Osteoblast (primary cell): Measurements from ENCODE around the gene DHRSX. TPM values are rescaled to one million over a fixed set of nuclear protein-coding genes. Genes with fewer than 3 reads are reported as not detected.
"Not testable (repeated sequence)": the region's sequence is repeated elsewhere in the genome, so short reads cannot be mapped to it uniquely, and the experiment has no call there.

Experiments
- DNase-seq: peaks from one replicate; pipeline ENCODE4 v3.0.0; 2011; ENCODE audit warnings: low spot score, mixed read lengths; ENCODE audit not compliant: insufficient read length; ENCODE audit errors: missing footprints
- H2AFZ ChIP-seq: 2 replicates; pipeline ENCODE4 v1.6.0; 2011; ENCODE audit warnings: mild to moderate bottlenecking, low read length
- H3K27ac ChIP-seq: 2 replicates; pipeline ENCODE4 v1.5.1; 2011; ENCODE audit warnings: mild to moderate bottlenecking, low read depth, low read length, moderate library complexity
- H3K27me3 ChIP-seq: 2 replicates; pipeline ENCODE4 v1.6.0; 2012; ENCODE audit warnings: mild to moderate bottlenecking, control low read depth, inconsistent platforms, low read length, moderate library complexity; ENCODE audit not compliant: insufficient read depth
- H3K36me3 ChIP-seq: 2 replicates; pipeline ENCODE4 v1.5.1; 2011; ENCODE audit warnings: mild to moderate bottlenecking, low read length, control low read depth, moderate library complexity; ENCODE audit not compliant: insufficient read depth
- H3K4me1 ChIP-seq: 2 replicates; pipeline ENCODE4 v1.5.1; 2011; ENCODE audit warnings: mild to moderate bottlenecking, low read length, control low read depth, moderate library complexity; ENCODE audit not compliant: insufficient read depth
- H3K4me2 ChIP-seq: 2 replicates; pipeline ENCODE4 v1.6.0; 2011; ENCODE audit warnings: mild to moderate bottlenecking, low read length; ENCODE audit not compliant: insufficient read depth
- H3K4me3 ChIP-seq: fragments of 200-600 bp; sonication (generic); 3 replicates; pipeline ENCODE4 v1.5.1; 2012; ENCODE audit warnings: mild to moderate bottlenecking, low read length, inconsistent platforms; ENCODE audit not compliant: insufficient read depth
- H3K79me2 ChIP-seq: 2 replicates; pipeline ENCODE4 v1.6.0; 2012; ENCODE audit warnings: mild to moderate bottlenecking, low read length, control low read depth, inconsistent platforms; ENCODE audit not compliant: insufficient read depth
- H3K9me3 ChIP-seq: 2 replicates; pipeline ENCODE4 v1.5.1; 2011; ENCODE audit warnings: low read depth, low read length, control low read depth
- H4K20me1 ChIP-seq: 2 replicates; pipeline ENCODE4 v1.6.0; 2012; ENCODE audit warnings: mild to moderate bottlenecking, low read length, control low read depth; ENCODE audit not compliant: insufficient read depth
- total RNA-seq: library from RNA; depleted of rRNA; stranded (reverse); fragments of >200 nt; gene quantifications from 2 replicates; pipeline ENCODE4 v1.2.3, GENCODE V29; 2012
- TF ChIP-seq, protein P1 (sequence below): IDR thresholded peaks from 2 replicates; pipeline ENCODE4 v1.5.1; 2011; ENCODE audit warnings: mild to moderate bottlenecking, low read depth, low read length, moderate library complexity; ENCODE audit errors: extremely low read depth

DHRSX gene
- total RNA-seq, 1 donor, result 37.6 TPM

DNA sequence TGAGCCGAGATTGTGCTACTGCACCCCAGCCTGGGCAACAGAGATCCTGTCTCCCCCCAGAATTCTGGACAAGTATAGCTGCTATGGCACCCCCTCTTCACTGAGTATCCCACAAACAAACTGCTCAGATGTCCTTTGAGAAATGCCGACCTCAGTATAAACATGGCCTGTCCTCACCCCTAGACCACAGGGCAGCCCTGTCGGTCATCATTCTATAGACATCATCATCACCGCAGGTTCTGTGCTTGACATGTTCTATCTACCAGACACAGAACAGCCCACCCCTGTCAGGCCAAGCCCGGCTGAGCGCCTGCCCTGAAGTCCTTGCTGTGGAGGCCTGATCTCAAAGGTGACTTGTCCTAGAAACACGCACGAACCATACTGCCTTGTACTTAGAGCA is 232.9 kb downstream of the DHRSX start:
- Histone ChIP-seq H3K27ac (no peak overlapping the region), H3K4me3 (no peak overlapping the region), H3K4me2 (no peak overlapping the region), H3K36me3 (no peaks in the 10 kb centered on the region), H4K20me1 (peaks cover 6% of the 10 kb centered on the region), H3K9me3 (no peaks in the 10 kb centered on the region), H2AFZ (no peak overlapping the region), H3K4me1 (no peaks in the 10 kb centered on the region), H3K79me2 (no peaks in the 10 kb centered on the region), H3K27me3 (no peaks in the 10 kb centered on the region)
- no peak for DNase-seq
- TF ChIP-seq, protein P1, sequence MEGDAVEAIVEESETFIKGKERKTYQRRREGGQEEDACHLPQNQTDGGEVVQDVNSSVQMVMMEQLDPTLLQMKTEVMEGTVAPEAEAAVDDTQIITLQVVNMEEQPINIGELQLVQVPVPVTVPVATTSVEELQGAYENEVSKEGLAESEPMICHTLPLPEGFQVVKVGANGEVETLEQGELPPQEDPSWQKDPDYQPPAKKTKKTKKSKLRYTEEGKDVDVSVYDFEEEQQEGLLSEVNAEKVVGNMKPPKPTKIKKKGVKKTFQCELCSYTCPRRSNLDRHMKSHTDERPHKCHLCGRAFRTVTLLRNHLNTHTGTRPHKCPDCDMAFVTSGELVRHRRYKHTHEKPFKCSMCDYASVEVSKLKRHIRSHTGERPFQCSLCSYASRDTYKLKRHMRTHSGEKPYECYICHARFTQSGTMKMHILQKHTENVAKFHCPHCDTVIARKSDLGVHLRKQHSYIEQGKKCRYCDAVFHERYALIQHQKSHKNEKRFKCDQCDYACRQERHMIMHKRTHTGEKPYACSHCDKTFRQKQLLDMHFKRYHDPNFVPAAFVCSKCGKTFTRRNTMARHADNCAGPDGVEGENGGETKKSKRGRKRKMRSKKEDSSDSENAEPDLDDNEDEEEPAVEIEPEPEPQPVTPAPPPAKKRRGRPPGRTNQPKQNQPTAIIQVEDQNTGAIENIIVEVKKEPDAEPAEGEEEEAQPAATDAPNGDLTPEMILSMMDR, result no peak

DNA sequence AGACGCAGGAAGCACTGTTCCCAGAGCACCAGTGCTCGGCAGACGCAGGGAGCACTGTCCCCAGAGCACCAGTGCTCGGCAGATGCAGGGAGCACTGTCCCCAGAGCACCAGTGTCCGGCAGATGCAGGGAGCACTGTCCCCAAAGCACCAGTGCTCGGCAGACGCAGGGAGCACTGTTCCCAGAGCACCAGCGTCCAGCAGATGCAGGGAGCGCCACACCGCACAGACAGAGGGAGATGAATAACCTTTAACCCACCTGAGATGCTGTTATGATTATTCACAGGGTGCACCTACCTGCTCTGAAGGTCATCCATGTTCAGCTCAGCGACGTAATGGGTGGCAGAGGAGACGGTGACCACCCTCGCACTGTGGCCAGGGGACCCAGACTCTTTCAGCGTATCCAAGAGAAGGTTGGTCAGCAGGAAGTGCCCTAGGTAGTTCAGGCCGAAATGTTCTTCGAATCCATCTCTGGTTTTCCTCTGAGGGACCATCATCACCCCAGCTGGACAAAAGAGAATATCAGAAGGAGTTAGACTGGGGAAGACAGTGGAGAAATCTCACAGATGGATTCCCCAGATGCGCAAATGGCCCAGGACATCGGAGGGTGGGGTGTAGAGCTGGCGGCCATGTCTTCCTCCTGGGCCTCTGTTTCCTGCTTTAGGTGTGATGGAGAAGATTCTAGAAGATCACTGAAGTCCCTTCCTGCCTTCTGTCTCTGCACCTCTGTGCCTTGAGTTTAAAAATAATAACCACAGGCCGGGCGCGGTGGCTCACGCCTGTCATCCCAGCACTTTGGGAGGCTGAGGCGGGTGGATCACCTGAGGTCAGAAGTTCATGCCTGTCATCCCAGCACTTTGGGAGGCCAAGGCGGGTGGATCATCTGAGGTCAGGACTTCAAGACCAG is 234.1 kb downstream of the DHRSX start:
- H3K4me2 ChIP-seq, result no peak overlapping the region
- no peaks in the 10 kb centered on the region for H3K4me1 ChIP-seq
- H3K27me3 ChIP-seq, result no peaks in the 10 kb centered on the region
- TF ChIP-seq, protein P1, result no peak
- H3K27ac ChIP-seq, result no peak overlapping the region
- H2AFZ ChIP-seq, result no peak overlapping the region
- H3K9me3 ChIP-seq, result no peaks in the 10 kb centered on the region
- no peak for DNase-seq
- H3K79me2 ChIP-seq, result no peaks in the 10 kb centered on the region
- H3K36me3 ChIP-seq, result no peaks in the 10 kb centered on the region
- H4K20me1 ChIP-seq, result peaks cover 6% of the 10 kb centered on the region
- H3K4me3 ChIP-seq, result no peak overlapping the region

DNA sequence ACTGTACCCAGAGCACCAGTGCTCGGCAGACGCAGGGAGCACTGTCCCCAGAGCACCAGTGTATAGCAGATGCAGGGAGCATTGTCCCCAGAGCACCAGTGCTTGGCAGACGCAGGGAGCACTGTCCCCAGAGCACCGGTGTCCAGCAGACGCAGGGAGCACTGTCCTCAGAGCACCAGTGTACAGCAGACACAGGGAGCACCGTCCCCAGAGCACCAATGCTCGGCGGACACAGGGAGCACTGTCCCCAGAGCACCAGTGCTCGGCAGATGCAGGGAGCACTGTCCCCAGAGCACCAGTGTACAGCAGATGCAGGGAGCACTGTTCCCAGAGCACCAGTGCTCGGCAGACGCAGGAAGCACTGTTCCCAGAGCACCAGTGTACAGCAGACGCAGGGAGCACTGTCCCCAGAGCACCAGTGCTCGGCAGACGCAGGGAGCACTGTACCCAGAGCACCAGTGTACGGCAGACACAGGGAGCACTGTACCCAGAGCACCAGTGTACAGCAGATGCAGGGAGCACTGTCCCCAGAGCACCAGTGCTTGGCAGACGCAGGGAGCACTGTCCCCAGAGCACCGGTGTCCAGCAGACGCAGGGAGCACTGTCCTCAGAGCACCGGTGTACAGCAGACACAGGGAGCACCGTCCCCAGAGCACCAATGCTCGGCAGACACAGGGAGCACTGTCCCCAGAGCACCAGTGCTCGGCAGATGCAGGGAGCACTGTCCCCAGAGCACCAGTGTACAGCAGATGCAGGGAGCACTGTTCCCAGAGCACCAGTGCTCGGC is 234.9 kb downstream of the DHRSX start:
- not testable (repeated sequence) for H3K4me1 ChIP-seq, H3K36me3 ChIP-seq, H3K4me3 ChIP-seq, H3K79me2 ChIP-seq, H2AFZ ChIP-seq, H3K4me2 ChIP-seq, H3K27ac ChIP-seq, DNase-seq, H3K27me3 ChIP-seq, H3K9me3 ChIP-seq, H4K20me1 ChIP-seq

DNA sequence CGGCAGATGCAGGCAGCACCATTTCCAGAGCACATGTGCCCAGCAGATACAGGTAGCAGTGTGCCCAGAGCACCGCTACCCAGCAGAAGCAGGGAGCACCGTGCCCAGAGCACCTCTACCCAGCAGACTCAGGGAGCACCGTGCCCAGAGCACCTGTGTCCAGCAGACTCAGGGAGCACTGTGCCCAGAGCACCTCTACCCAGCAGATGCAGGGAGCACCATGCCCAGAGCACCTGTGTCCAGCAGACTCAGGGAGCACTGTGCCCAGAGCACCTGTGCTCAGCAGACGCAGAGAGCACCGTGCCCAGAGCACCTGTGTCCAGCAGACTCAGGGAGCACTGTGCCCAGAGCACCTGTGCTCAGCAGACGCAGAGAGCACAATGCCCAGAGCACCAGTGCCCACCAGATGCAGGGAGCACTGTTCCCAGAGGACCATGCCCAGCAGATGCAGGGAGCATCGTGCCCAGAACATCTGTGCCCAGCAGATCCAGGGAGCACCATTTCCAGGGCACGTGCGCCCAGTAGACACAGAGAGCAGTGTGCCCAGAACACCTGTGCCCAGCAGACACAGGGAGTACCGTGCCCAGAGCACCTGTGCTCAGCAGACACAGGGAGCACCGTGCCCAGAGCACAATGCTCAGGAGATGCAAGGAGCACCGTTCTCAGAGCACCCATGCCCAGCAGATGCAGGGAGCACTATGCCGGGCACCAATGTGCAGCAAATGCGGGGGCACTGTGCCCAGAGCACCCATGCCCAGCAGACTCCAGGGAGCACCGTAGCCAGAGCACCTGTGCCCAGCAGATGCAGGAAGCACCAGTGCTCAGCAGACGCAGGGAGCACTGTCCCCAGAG is 236.4 kb downstream of the DHRSX start:
- Histone ChIP-seq H3K4me1 (no peaks in the 10 kb centered on the region), H2AFZ (no peak overlapping the region), H3K79me2 (no peaks in the 10 kb centered on the region), H3K4me2 (no peak overlapping the region), H3K4me3 (no peak overlapping the region), H3K27me3 (no peaks in the 10 kb centered on the region), H3K9me3 (no peaks in the 10 kb centered on the region), H3K27ac (no peak overlapping the region), H3K36me3 (no peaks in the 10 kb centered on the region), H4K20me1 (peaks cover 6% of the 10 kb centered on the region)
- DNase-seq, result no peak
- TF ChIP-seq, protein P1, result no peak
